Cardiac muscle cell (in vitro differentiated cells and primary cell): ENCODE data around the gene CYP27A1. TPM values are rescaled to one million over a fixed set of nuclear protein-coding genes. Genes with fewer than 3 reads are reported as not detected.

Experiments
- DNase-seq, 2 donors: peaks; one replicate each; pipeline versions ENCODE4 v3.0.0 to v3.0.0-alpha.2; 2010 to 2017; ENCODE audit warnings: low read depth in 1 of 2, low spot score in 1 of 2
- H3K27ac ChIP-seq: fragments of 200-600 bp; sonication (generic); 2 replicates; pipeline ENCODE4 v1.5.1; 2016
- H3K27me3 ChIP-seq: fragments of 200-600 bp; sonication (generic); 2 replicates; pipeline ENCODE4 v1.6.0; 2016; ENCODE audit warnings: control low read depth
- H3K36me3 ChIP-seq: fragments of 200-600 bp; sonication (generic); 2 replicates; pipeline ENCODE4 v1.5.1; 2016; ENCODE audit warnings: control low read depth
- H3K4me1 ChIP-seq: fragments of 200-600 bp; sonication (generic); 2 replicates; pipeline ENCODE4 v1.8.1; 2017; ENCODE audit warnings: low read depth, mild to moderate bottlenecking, mixed run types
- H3K4me3 ChIP-seq: fragments of 200-600 bp; sonication (generic); 2 replicates; pipeline ENCODE4 v1.5.1; 2016; ENCODE audit warnings: mild to moderate bottlenecking
- H3K9me3 ChIP-seq: fragments of 200-600 bp; sonication (generic); 2 replicates; pipeline ENCODE4 v1.5.1; 2017; ENCODE audit warnings: low read depth, mild to moderate bottlenecking, control low read depth
- CTCF ChIP-seq: IDR thresholded peaks from 2 replicates; pipeline ENCODE4 v1.5.1; 2012; ENCODE audit warnings: low read depth, mild to moderate bottlenecking, low read length
- polyA plus RNA-seq: library from polyadenylated mRNA; unstranded; fragments of >200 nt; fragmentation: Nextera tagmentation; extraction: Ambion mirVana; gene quantifications from 2 replicates; pipeline ENCODE4 v1.2.1, GENCODE V29; 2016
- total RNA-seq: library from RNA; depleted of rRNA; stranded (reverse); fragments of >200 nt; gene quantifications from 2 replicates; pipeline ENCODE4 v1.2.3, GENCODE V29; 2016

CYP27A1 gene
- total and polyA plus RNA-seq, 2 experiments from 2014 or later = 70.6 to 106 TPM

- no peak overlapping the region for H3K27ac ChIP-seq
- no peaks in the 10 kb centered on the region for H3K27me3 ChIP-seq
- H3K9me3 ChIP-seq = no peaks in the 10 kb centered on the region
- no peak for TF ChIP-seq CTCF
- H3K4me3 ChIP-seq = no peak overlapping the region
- H3K36me3 ChIP-seq = no peaks in the 10 kb centered on the region
- DNase-seq = peak in 1 of 2 donors; percentile 43
- no peaks in the 10 kb centered on the region for H3K4me1 ChIP-seq
Measured at GRCh38 chr2:218832520-218832919, 50.6 kb downstream of the CYP27A1 start.

GRCh38 chr2:218833023-218833609 is 51.2 kb downstream of the CYP27A1 start:
- H3K36me3 ChIP-seq = no peaks in the 10 kb centered on the region
- no peaks in the 10 kb centered on the region for H3K9me3 ChIP-seq
- H3K27ac ChIP-seq = no peak overlapping the region
- H3K4me1 ChIP-seq = no peaks in the 10 kb centered on the region
- DNase-seq = no peak
- no peak overlapping the region for H3K4me3 ChIP-seq
- TF ChIP-seq CTCF = no peak
- H3K27me3 ChIP-seq = no peaks in the 10 kb centered on the region

GRCh38 chr2:218834685-218835084 is 52.7 kb downstream of the CYP27A1 start:
- Histone ChIP-seq H3K27ac (no peak overlapping the region), H3K4me1 (no peaks in the 10 kb centered on the region), H3K4me3 (no peak overlapping the region), H3K27me3 (no peaks in the 10 kb centered on the region), H3K36me3 (no peaks in the 10 kb centered on the region), H3K9me3 (no peaks in the 10 kb centered on the region)
- DNase-seq = no peak
- TF ChIP-seq CTCF = no peak

GRCh38 chr2:218837495-218837894 is 55.5 kb downstream of the CYP27A1 start:
- Histone ChIP-seq H3K27ac (no peak overlapping the region), H3K36me3 (no peaks in the 10 kb centered on the region), H3K27me3 (no peaks in the 10 kb centered on the region), H3K9me3 (no peaks in the 10 kb centered on the region), H3K4me1 (no peaks in the 10 kb centered on the region), H3K4me3 (no peak overlapping the region)
- no peak for TF ChIP-seq CTCF
- no peak for DNase-seq

GRCh38 chr2:218839430-218839829 is 57.5 kb downstream of the CYP27A1 start:
- DNase-seq = peak in 1 of 2 donors; percentile 89
- Histone ChIP-seq H3K27me3 (no peaks in the 10 kb centered on the region), H3K4me3 (no peak overlapping the region), H3K4me1 (no peaks in the 10 kb centered on the region), H3K27ac (no peak overlapping the region), H3K9me3 (no peaks in the 10 kb centered on the region), H3K36me3 (no peaks in the 10 kb centered on the region)
- no peak for TF ChIP-seq CTCF
